Nucleus accumbens (tissue), 56 donors: ENCODE data around the gene SWAP70.

Experiments used
- DNase-seq, 56 donors: peaks; one replicate each; lab custom pipeline; 2025; lab: John Stamatoyannopoulos, UW

Gene SWAP70

GRCh38 chr11:9799886-9800285 is 136.0 kb downstream of the SWAP70 start:
- DNase-seq, result no peak

GRCh38 chr11:9802291-9802861 is 138.5 kb downstream of the SWAP70 start:
- DNase-seq, result no peak
